ENCODE measurements around the gene RNF126. TPM values are rescaled to one million over a fixed set of nuclear protein-coding genes. Genes with fewer than 3 reads are reported as not detected.

Gene RNF126
- total RNA-seq, 4 donors from 2014 or later: 96.0 to 118 (median 106) TPM

- Histone ChIP-seq H3K36me3 (peaks cover 38% of the 10 kb centered on the region), H3K9me3 (no peaks in the 10 kb centered on the region), H3K27ac (no peak overlapping the region), H3K4me1 (peaks cover 11% of the 10 kb centered on the region), H3K4me3 (no peak overlapping the region), H3K27me3 (no peaks in the 10 kb centered on the region)
- WGBS: 82% methylated on average over 42 of the region's 70 CpGs
- TF ChIP-seq EP300 (IDR thresholded peaks at IDR 0.05) (no peak), POLR2AphosphoS5 (IDR thresholded peaks at IDR 0.05) (no peak), POLR2A (IDR thresholded peaks at IDR 0.05) (no peak), CTCF (IDR thresholded peaks at IDR 0.05) (no peak)
- no peak for DNase-seq (ENCODE audit: low spot score in 2 of 2)
Measured at GRCh38 chr19:642767-643727, 20.0 kb downstream of the RNF126 start.

- no peak overlapping the region for H3K4me3 ChIP-seq
- no peaks in the 10 kb centered on the region for H3K27me3 ChIP-seq
- TF ChIP-seq POLR2AphosphoS5 (IDR thresholded peaks at IDR 0.05) (no peak), EP300 (IDR thresholded peaks at IDR 0.05) (no peak), CTCF (IDR thresholded peaks at IDR 0.05) (no peak), POLR2A (IDR thresholded peaks at IDR 0.05) (no peak)
- WGBS: 52% methylated on average over 13 of the region's 17 CpGs
- H3K36me3 ChIP-seq: peaks cover 24% of the 10 kb centered on the region
- H3K27ac ChIP-seq: no peak overlapping the region
- no peaks in the 10 kb centered on the region for H3K9me3 ChIP-seq
- peaks cover 11% of the 10 kb centered on the region for H3K4me1 ChIP-seq
- no peak for DNase-seq (ENCODE audit: low spot score in 2 of 2)
Measured at GRCh38 chr19:641702-642101, 21.3 kb downstream of the RNF126 start.

- Histone ChIP-seq H3K4me1 (peaks cover 11% of the 10 kb centered on the region), H3K4me3 (no peak overlapping the region), H3K36me3 (peaks cover 14% of the 10 kb centered on the region), H3K27ac (no peak overlapping the region), H3K27me3 (no peaks in the 10 kb centered on the region), H3K9me3 (no peaks in the 10 kb centered on the region)
- DNase-seq (ENCODE audit: low spot score in 2 of 2): no peak
- 92% methylated on average over 19 of the region's 31 CpGs for WGBS
- TF ChIP-seq CTCF (IDR thresholded peaks at IDR 0.05) (no peak), POLR2AphosphoS5 (IDR thresholded peaks at IDR 0.05) (no peak), EP300 (IDR thresholded peaks at IDR 0.05) (no peak), POLR2A (IDR thresholded peaks at IDR 0.05) (no peak)
Measured at GRCh38 chr19:640606-641189, 22.3 kb downstream of the RNF126 start.

- Histone ChIP-seq H3K4me3 (peak overlapping the region; percentile 51), H3K4me1 (peaks cover 11% of the 10 kb centered on the region), H3K9me3 (no peaks in the 10 kb centered on the region), H3K27me3 (no peaks in the 10 kb centered on the region), H3K27ac (no peak overlapping the region), H3K36me3 (peaks cover 9% of the 10 kb centered on the region)
- DNase-seq (ENCODE audit: low spot score in 2 of 2): no peak
- 100% methylated on average over 1 of the region's 25 CpGs for WGBS
- TF ChIP-seq CTCF (IDR thresholded peaks at IDR 0.05) (no peak), POLR2A (IDR thresholded peaks at IDR 0.05) (no peak)
Measured at GRCh38 chr19:640161-640558, 22.9 kb downstream of the RNF126 start.
